Neutrophil (primary cell): ENCODE measurements around the gene MOB4.
"Not testable (repeated sequence)": the region's sequence is repeated elsewhere in the genome, so short reads cannot be mapped to it uniquely, and the experiment has no call there.

Source experiments
- H3K27ac ChIP-seq: fragments of 200-600 bp; sonication (generic); 2 replicates; pipeline ENCODE4 v1.5.1; 2016; ENCODE audit warnings: mild to moderate bottlenecking, moderate library complexity
- H3K27me3 ChIP-seq: fragments of 200-600 bp; sonication (generic); 2 replicates; pipeline ENCODE4 v1.6.0; 2016; ENCODE audit warnings: mild to moderate bottlenecking
- H3K36me3 ChIP-seq: fragments of 200-600 bp; sonication (generic); 2 replicates; pipeline ENCODE4 v1.5.1; 2017
- H3K4me1 ChIP-seq, 2 experiments: fragments of 200-600 bp in 1 of 2; sonication (generic) in 1 of 2; 1 replicate in 1 of 2; 2 replicates in 1 of 2; pipeline versions ENCODE4 v1.5.1 to v1.6.1; 2013 to 2016; ENCODE audit warnings: low read depth in 1 of 2, low read length in 1 of 2, mild to moderate bottlenecking in 1 of 2, moderate library complexity in 1 of 2; ENCODE audit not compliant: control insufficient read depth in 1 of 2, insufficient read depth in 1 of 2
- H3K4me3 ChIP-seq, 2 experiments: fragments of 200-600 bp in 1 of 2; sonication (generic) in 1 of 2; 1 replicate in 1 of 2; 2 replicates in 1 of 2; pipeline ENCODE4 v1.5.1; 2013 to 2016; ENCODE audit warnings: low read depth in 1 of 2, low read length in 1 of 2, mild to moderate bottlenecking in 1 of 2, moderate library complexity in 1 of 2
- H3K9me3 ChIP-seq: fragments of 200-600 bp; sonication (generic); 2 replicates; pipeline ENCODE4 v1.5.1; 2016
- CTCF ChIP-seq: fragments of 200-600 bp; sonication (generic); IDR thresholded peaks from 2 replicates; pipeline ENCODE4 v1.5.1; 2016; ENCODE audit warnings: antibody characterized with exemption

MOB4 gene

GRCh38 chr2:197547163-197547900, 31.5 kb downstream of the MOB4 start:
- no peaks in the 10 kb centered on the region for H3K27me3 ChIP-seq
- no peaks in the 10 kb centered on the region for H3K9me3 ChIP-seq
- no peak overlapping the region for H3K4me3 ChIP-seq
- H3K27ac ChIP-seq, result no peak overlapping the region
- peaks cover 74% of the 10 kb centered on the region for H3K36me3 ChIP-seq
- TF ChIP-seq CTCF, result no peak
- H3K4me1 ChIP-seq, result peaks cover 0 to 3% of the 10 kb centered on the region in 2 experiments

GRCh38 chr2:197548582-197548981, 32.7 kb downstream of the MOB4 start:
- H3K27ac ChIP-seq, result no peak overlapping the region
- peaks cover 72% of the 10 kb centered on the region for H3K36me3 ChIP-seq
- no peak overlapping the region for H3K4me3 ChIP-seq
- peaks cover 0 to 3% of the 10 kb centered on the region in 2 experiments for H3K4me1 ChIP-seq
- H3K9me3 ChIP-seq, result no peaks in the 10 kb centered on the region
- TF ChIP-seq CTCF, result no peak
- no peaks in the 10 kb centered on the region for H3K27me3 ChIP-seq

GRCh38 chr2:197551260-197551659, 35.4 kb downstream of the MOB4 start:
- H3K4me1 ChIP-seq, H3K27ac ChIP-seq, H3K27me3 ChIP-seq, H3K4me3 ChIP-seq, H3K9me3 ChIP-seq: not testable (repeated sequence)
- H3K36me3 ChIP-seq, result peaks cover 68% of the 10 kb centered on the region

GRCh38 chr2:197555467-197555866, 39.6 kb downstream of the MOB4 start:
- H3K9me3 ChIP-seq, result no peaks in the 10 kb centered on the region
- no peak for TF ChIP-seq CTCF
- no peaks in the 10 kb centered on the region for H3K27me3 ChIP-seq
- H3K27ac ChIP-seq, result no peak overlapping the region
- peaks cover 54% of the 10 kb centered on the region for H3K36me3 ChIP-seq
- peaks cover 9 to 13% of the 10 kb centered on the region in 2 experiments for H3K4me1 ChIP-seq
- H3K4me3 ChIP-seq, result no peak overlapping the region

- H3K36me3 ChIP-seq, result peaks cover 44% of the 10 kb centered on the region
Observed at GRCh38 chr2:197556456-197556855, 40.6 kb downstream of the MOB4 start.

More at GRCh38 chr2:197556456-197556855, 40.6 kb downstream of the MOB4 start:
- H3K9me3 ChIP-seq, result no peaks in the 10 kb centered on the region
- H3K4me1 ChIP-seq, result peaks cover 9 to 13% of the 10 kb centered on the region in 2 experiments
- H3K4me3 ChIP-seq, result no peak overlapping the region
- peak overlapping the region; percentile 53 for H3K27ac ChIP-seq
- TF ChIP-seq CTCF, result no peak
- no peaks in the 10 kb centered on the region for H3K27me3 ChIP-seq
